VCaP (cell line): ENCODE data around the gene GAL.
A peak's percentile ranks its signal among the peaks of the same experiment; 100 is the strongest.
"Not testable (repeated sequence)": the region's sequence is repeated elsewhere in the genome, so short reads cannot be mapped to it uniquely, and the experiment has no call there.

Experiments
- H3K27ac ChIP-seq: fragments of 450-650 bp; 2 replicates; pipeline ENCODE4 v1.5.1; 2017
- CTCF ChIP-seq: fragments of 450-650 bp; conservative IDR thresholded peaks from 2 replicates; pipeline ENCODE4 v1.5.1; 2017; ENCODE audit warnings: mild to moderate bottlenecking, moderate library complexity

Gene GAL

GRCh38 chr11:68684385-68685356 lies at the start of gene GAL:
GAL (plus strand) TSS chr11:68684544; CDS start chr11:68684924, 380 bp downstream.
- peak within 1 kb of the TSS; percentile 74; the same call in 1 of the 2 replicates for H3K27ac ChIP-seq
- TF ChIP-seq CTCF: no peak

- H3K27ac ChIP-seq: not testable (repeated sequence)
Observed at GRCh38 chr11:68634606-68635005, 49.7 kb upstream of the GAL start.

GRCh38 chr11:68635172-68635571 lies 49.2 kb upstream of the GAL start:
- not testable (repeated sequence) for H3K27ac ChIP-seq

GRCh38 chr11:68635883-68636282 lies 48.5 kb upstream of the GAL start:
- H3K27ac ChIP-seq: not testable (repeated sequence)

GRCh38 chr11:68639322-68639721 lies 45.0 kb upstream of the GAL start:
- not testable (repeated sequence) for H3K27ac ChIP-seq

- TF ChIP-seq CTCF: no peak
- H3K27ac ChIP-seq: no peak overlapping the region
Observed at GRCh38 chr11:68641880-68642279, 42.5 kb upstream of the GAL start.

- no peak overlapping the region for H3K27ac ChIP-seq
- TF ChIP-seq CTCF: peak; percentile 62
Observed at GRCh38 chr11:68643585-68643984, 40.8 kb upstream of the GAL start.

- TF ChIP-seq CTCF: no peak
- H3K27ac ChIP-seq: no peak overlapping the region
Observed at GRCh38 chr11:68646832-68647231, 37.5 kb upstream of the GAL start.

- H3K27ac ChIP-seq: no peak overlapping the region
- TF ChIP-seq CTCF: no peak
Observed at GRCh38 chr11:68649851-68650555, 34.3 kb upstream of the GAL start.
